Immature natural killer cell (primary cell): ENCODE data around the gene TNNC2. TPM values are rescaled to one million over a fixed set of nuclear protein-coding genes. Genes with fewer than 3 reads are reported as not detected.

ENCODE experiments used
- DNase-seq, 3 donors: peaks; one replicate each; pipeline ENCODE4 v3.0.0; 2022; ENCODE audit warnings: mixed read lengths in 1 of 3
- H3K27ac Mint-ChIP-seq, 6 donors: one replicate each; pipeline ENCODE4 v1.8.0; 2020; ENCODE audit warnings: mixed read lengths in 6 of 6, mild to moderate bottlenecking in 5 of 6, inconsistent platforms in 4 of 6, moderate library complexity in 3 of 6
- H3K27me3 Mint-ChIP-seq, 3 donors: one replicate each; pipeline ENCODE4 v1.8.0; 2020 to 2021; ENCODE audit warnings: low read depth in 3 of 3, mild to moderate bottlenecking in 3 of 3, mixed read lengths in 3 of 3, moderate library complexity in 3 of 3, inconsistent platforms in 1 of 3
- H3K36me3 Mint-ChIP-seq, 3 donors: one replicate each; pipeline ENCODE4 v1.8.0; 2020; ENCODE audit warnings: mixed read lengths in 3 of 3, inconsistent platforms in 2 of 3, mild to moderate bottlenecking in 2 of 3
- H3K4me1 Mint-ChIP-seq, 2 donors: one replicate each; pipeline ENCODE4 v1.8.0; 2020; ENCODE audit warnings: inconsistent platforms in 2 of 2, mild to moderate bottlenecking in 2 of 2, mixed read lengths in 2 of 2, moderate library complexity in 1 of 2
- H3K4me3 Mint-ChIP-seq, 5 donors: one replicate each; pipeline ENCODE4 v1.8.0; 2020; ENCODE audit warnings: mild to moderate bottlenecking in 5 of 5, mixed read lengths in 5 of 5, inconsistent platforms in 3 of 5, moderate library complexity in 3 of 5
- H3K9me3 Mint-ChIP-seq, 6 donors: one replicate each; pipeline ENCODE4 v1.8.0; 2020; ENCODE audit warnings: mild to moderate bottlenecking in 6 of 6, mixed read lengths in 6 of 6, inconsistent platforms in 4 of 6, moderate library complexity in 3 of 6
- polyA plus RNA-seq, 3 donors: library from polyadenylated mRNA; unstranded; fragments of 300-500 nt; fragmentation: Illumina TruSeq; gene quantifications; one replicate each; pipeline ENCODE4 v1.2.3, GENCODE V29; 2021

The TNNC2 gene
- polyA plus RNA-seq, 3 donors from 2014 or later: 0.77 TPM; not detected in 2

DNA sequence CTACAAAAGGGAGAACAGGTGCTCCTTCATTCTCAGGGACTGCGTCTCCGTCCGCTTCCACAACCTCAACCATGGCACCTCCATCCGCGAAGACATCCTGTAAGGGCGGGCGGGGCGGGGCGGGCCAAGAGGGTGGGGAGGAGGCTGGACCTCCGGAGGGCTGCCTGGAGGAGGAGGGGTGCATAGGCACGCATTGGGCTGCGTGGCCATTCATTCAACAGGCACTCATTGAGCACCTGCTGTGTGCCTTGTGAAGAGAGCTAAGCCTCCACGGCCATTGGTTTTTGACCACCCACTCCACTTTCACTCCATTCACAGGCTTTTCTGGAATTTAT, 30.7 kb upstream of the TNNC2 start:
- Mint-ChIP-seq H3K27ac (peak overlapping the region; percentile 95 to 99 (median 98)), H3K4me3 (peak overlapping the region; percentile 94 to 97 (median 96)), H3K9me3 (no peaks in the 10 kb centered on the region), H3K27me3 (peaks cover 0 to 9% (median 4%) of the 10 kb centered on the region in 3 donors), H3K4me1 (peaks cover 48 to 67% of the 10 kb centered on the region in 2 donors), H3K36me3 (peaks cover 0 to 9% (median 3%) of the 10 kb centered on the region in 3 donors)
- no peak for DNase-seq

DNA sequence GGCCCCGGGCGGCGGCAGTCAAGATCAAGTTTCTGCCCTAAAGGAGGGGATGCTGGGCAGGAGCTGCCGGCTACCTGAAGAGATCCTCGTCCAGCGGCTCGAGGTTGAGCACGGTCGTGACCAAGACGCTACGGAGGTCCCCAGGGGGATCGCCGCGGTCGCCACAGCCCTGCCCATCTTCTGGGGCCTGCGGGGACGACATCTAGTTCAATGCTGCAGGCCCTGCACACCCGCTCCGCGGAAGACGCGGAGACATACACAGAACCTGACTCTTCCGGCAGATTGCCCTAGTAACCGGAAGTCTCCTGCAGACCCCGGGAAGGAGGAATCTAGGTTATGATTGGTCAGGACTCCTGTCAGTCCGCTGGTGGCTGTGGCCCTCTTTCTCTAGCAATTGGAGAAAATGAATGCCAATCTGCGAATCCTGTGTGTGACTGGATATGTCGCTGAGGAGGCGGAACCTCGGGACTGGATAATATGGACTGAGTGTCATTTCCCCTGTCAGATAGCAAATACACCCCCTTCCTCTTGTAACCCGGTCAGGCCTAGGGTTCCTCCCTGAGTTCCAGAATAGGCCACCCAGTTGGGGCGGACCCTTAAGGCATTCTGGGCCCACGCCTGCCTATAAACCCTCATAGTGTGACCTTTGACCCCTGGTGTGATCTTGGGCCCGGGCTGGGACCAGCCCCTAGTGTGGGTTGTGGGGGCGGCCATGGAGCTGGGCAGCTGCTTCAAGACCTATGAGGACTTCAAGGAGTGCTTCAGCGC, 30.2 kb upstream of the TNNC2 start, which contains the start of the genes ACOT8 and ZSWIM3:
TSS of gene ACOT8 (minus strand) at position 279 of the 768 bp plus-strand sequence. CDS start at position 202, 77 bp downstream.
TSS of gene ZSWIM3 (plus strand) at position 501 of the 768 bp plus-strand sequence. CDS start at position 713, 212 bp downstream.
- peaks cover 0 to 9% (median 4%) of the 10 kb centered on the region in 3 donors for H3K27me3 Mint-ChIP-seq
- DNase-seq: peak; percentile 99
- H3K4me1 Mint-ChIP-seq: peaks cover 48 to 67% of the 10 kb centered on the region in 2 donors
- peak within 1 kb of the TSS; percentile 95 to 99 (median 98) for H3K27ac Mint-ChIP-seq
- no peaks in the 10 kb centered on the region for H3K9me3 Mint-ChIP-seq
- peak within 1 kb of the TSS; percentile 94 to 97 (median 96) for H3K4me3 Mint-ChIP-seq
- peaks cover 0 to 12% (median 5%) of the 10 kb centered on the region in 3 donors for H3K36me3 Mint-ChIP-seq

DNA sequence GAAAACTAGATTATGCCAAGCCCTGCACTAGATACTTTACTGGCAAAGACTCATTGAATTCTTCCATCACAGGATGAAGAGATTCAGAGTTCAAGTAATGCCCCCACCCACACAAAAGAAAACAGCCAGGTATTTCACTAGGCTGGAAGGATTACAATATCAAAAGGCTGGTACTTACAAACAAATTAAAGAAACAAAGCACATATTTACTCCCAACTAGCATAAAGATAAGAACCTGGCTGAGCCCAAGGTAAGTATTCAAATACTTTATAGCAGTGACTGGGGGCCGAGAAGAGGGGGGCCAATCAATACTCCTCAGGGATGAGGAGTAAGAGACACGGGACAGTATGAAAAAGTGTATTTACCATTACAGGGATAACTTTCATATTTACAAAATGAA, 26.4 kb upstream of the TNNC2 start:
- Mint-ChIP-seq H3K9me3 (no peaks in the 10 kb centered on the region), H3K4me3 (no peak overlapping the region), H3K4me1 (peaks cover 43 to 57% of the 10 kb centered on the region in 2 donors), H3K27me3 (peaks cover 0 to 9% (median 4%) of the 10 kb centered on the region in 3 donors), H3K27ac (no peak overlapping the region), H3K36me3 (peaks cover 7 to 27% (median 12%) of the 10 kb centered on the region in 3 donors)
- no peak for DNase-seq

DNA sequence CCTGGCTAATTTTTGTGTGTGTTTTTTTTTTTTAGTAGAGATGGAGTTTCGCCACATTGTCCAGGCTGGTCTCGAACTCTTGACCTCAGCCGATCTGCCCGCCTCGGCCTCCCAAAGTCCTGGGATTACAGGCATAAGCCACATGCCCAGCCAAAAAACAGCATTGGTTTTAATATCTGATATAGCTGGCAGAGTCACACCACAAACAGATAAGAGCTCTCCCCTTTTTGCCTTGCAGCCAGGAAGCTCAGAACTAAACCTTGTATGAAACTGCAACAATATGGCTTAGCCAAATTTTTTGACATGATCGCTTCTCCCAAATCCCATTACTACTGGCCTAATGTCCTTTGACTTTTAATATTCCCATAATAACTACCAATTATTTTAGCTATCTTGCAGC, 25.2 kb upstream of the TNNC2 start:
- Mint-ChIP-seq H3K27me3 (peaks cover 0 to 4% (median 0%) of the 10 kb centered on the region in 3 donors), H3K9me3 (no peaks in the 10 kb centered on the region), H3K36me3 (peaks cover 7 to 32% (median 12%) of the 10 kb centered on the region in 3 donors), H3K4me1 (peaks cover 31 to 46% of the 10 kb centered on the region in 2 donors), H3K4me3 (no peak overlapping the region), H3K27ac (peak overlapping the region in 1 of 6 donors; percentile 34)
- DNase-seq: no peak

DNA sequence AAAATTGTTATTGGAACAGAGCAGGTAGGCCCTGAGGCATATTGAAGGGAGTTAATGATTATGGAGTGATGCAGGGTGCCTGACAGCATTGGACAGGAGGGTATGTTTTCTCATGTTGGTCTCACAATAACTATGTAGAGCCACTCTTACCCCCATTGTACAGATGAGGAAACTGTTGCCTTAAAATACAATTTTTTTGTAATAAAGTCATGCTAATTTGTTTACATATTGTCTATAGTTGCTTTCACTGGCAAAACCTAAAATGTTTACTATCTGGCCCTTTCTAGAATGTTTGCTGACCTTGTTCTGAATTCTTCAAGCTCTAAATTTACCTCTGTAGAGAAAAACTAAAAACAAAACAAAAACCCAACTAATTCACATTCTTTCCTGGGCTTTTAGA, 24.4 kb upstream of the TNNC2 start:
- Mint-ChIP-seq H3K36me3 (peaks cover 8 to 33% (median 12%) of the 10 kb centered on the region in 3 donors), H3K4me3 (no peak overlapping the region)
- DNase-seq: no peak

DNA sequence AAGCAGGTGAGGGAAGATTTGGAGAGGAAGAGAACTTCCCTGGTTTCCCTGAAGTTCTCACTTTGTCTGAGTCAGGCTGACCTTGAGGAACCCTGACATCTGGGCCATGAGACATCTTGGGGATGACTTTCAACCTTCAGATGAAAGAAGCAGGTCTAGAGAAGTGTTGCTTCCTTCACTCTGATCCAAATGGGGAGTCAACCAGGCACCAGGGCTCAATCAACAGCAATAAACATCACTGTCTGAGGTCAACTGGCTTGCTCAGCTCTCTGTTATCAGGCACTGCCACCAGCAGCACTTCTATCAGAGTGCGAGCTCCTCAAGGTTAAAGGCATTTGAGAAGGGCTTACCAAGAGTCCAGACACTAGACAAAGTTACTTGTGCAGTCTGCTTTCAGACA, 23.8 kb upstream of the TNNC2 start:
- H3K4me3 Mint-ChIP-seq: no peak overlapping the region
- H3K36me3 Mint-ChIP-seq: peaks cover 10 to 38% (median 12%) of the 10 kb centered on the region in 3 donors
- H3K27ac Mint-ChIP-seq: no peak overlapping the region
- no peak for DNase-seq
- peaks cover 18 to 32% of the 10 kb centered on the region in 2 donors for H3K4me1 Mint-ChIP-seq
- no peaks in the 10 kb centered on the region for H3K9me3 Mint-ChIP-seq
- peaks cover 0 to 2% (median 0%) of the 10 kb centered on the region in 3 donors for H3K27me3 Mint-ChIP-seq

More for the DNA sequence above, 24.4 kb upstream of the TNNC2 start:
- Mint-ChIP-seq H3K9me3 (no peaks in the 10 kb centered on the region), H3K4me1 (peaks cover 24 to 37% of the 10 kb centered on the region in 2 donors), H3K27ac (no peak overlapping the region), H3K27me3 (peaks cover 0 to 2% (median 0%) of the 10 kb centered on the region in 3 donors)

GRCh38 chr20:45850238-45850637, 23.1 kb upstream of the TNNC2 start:
- Mint-ChIP-seq H3K4me3 (no peak overlapping the region), H3K9me3 (no peaks in the 10 kb centered on the region), H3K27me3 (peaks cover 0 to 2% (median 0%) of the 10 kb centered on the region in 3 donors)

GRCh38 chr20:45848969-45849582, 22.0 kb upstream of the TNNC2 start:
- Mint-ChIP-seq H3K27me3 (peaks cover 0 to 1% (median 0%) of the 10 kb centered on the region in 3 donors), H3K9me3 (no peaks in the 10 kb centered on the region), H3K4me3 (no peak overlapping the region), H3K27ac (peak overlapping the region in 1 of 6 donors; percentile 28), H3K36me3 (peaks cover 10 to 48% (median 16%) of the 10 kb centered on the region in 3 donors), H3K4me1 (peaks cover 5 to 16% of the 10 kb centered on the region in 2 donors)
- DNase-seq: no peak

More at GRCh38 chr20:45850238-45850637, 23.1 kb upstream of the TNNC2 start:
- H3K36me3 Mint-ChIP-seq: peaks cover 10 to 42% (median 12%) of the 10 kb centered on the region in 3 donors
- H3K4me1 Mint-ChIP-seq: peaks cover 13 to 26% of the 10 kb centered on the region in 2 donors
- DNase-seq: no peak
- no peak overlapping the region for H3K27ac Mint-ChIP-seq

GRCh38 chr20:45848421-45848820, 21.3 kb upstream of the TNNC2 start:
- H3K4me1 Mint-ChIP-seq: peaks cover 3 to 10% of the 10 kb centered on the region in 2 donors
- DNase-seq: no peak
- H3K9me3 Mint-ChIP-seq: no peaks in the 10 kb centered on the region
- H3K27me3 Mint-ChIP-seq: peaks cover 0 to 1% (median 0%) of the 10 kb centered on the region in 3 donors
- H3K4me3 Mint-ChIP-seq: no peak overlapping the region
- no peak overlapping the region for H3K27ac Mint-ChIP-seq
- peaks cover 10 to 45% (median 16%) of the 10 kb centered on the region in 3 donors for H3K36me3 Mint-ChIP-seq

DNA sequence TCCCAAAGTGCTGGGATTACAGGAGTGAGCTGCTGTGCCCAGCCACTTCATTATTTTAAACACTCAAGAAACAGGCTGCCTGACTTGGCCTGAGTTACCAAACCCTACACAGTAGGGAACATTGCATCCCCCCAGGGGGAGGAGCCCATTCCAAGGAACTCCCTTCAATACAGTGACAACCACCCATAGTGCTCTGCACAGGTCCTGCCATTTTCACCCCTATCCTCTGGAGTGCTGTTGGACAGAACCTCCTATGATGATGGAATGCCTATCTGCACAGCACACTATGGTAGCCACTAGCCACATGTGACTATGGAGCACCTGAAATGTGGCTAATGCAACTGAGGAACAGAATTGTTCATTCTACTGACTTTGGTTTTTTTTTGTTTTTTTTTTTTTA, 18.3 kb upstream of the TNNC2 start:
- peaks cover 0 to 1% (median 0%) of the 10 kb centered on the region in 3 donors for H3K27me3 Mint-ChIP-seq
- H3K4me3 Mint-ChIP-seq: no peak overlapping the region
- no peak overlapping the region for H3K27ac Mint-ChIP-seq
- H3K36me3 Mint-ChIP-seq: peaks cover 10 to 47% (median 11%) of the 10 kb centered on the region in 3 donors
- no peak for DNase-seq
- peaks cover 16% of the 10 kb centered on the region in 2 donors for H3K4me1 Mint-ChIP-seq
- H3K9me3 Mint-ChIP-seq: no peaks in the 10 kb centered on the region

DNA sequence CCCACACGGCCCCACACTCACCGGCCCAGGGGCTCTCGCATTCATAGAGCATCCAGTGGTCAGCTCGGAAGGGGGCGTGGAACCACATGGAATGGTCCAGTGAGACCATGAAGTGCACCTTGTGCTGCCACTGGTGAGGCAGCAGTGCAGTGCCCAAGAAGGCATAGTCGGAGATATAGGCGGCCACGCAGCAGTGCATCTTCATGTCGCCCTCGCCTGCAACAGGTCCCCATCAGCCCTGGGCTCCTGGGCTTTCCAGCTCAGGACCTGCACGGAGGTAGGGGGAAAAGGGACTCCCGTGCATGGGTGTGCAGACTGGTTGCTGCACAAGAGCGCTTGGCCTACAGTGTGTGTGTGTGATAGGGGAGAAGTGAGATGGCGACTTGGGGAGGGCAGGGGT, 16.4 kb upstream of the TNNC2 start:
- Mint-ChIP-seq H3K4me3 (no peak overlapping the region), H3K9me3 (no peaks in the 10 kb centered on the region), H3K27ac (peak overlapping the region in 2 of 6 donors; percentile 22 to 65), H3K36me3 (peaks cover 3 to 31% (median 7%) of the 10 kb centered on the region in 3 donors), H3K27me3 (peaks cover 0 to 1% (median 0%) of the 10 kb centered on the region in 3 donors), H3K4me1 (peaks cover 12 to 14% of the 10 kb centered on the region in 2 donors)
- no peak for DNase-seq

- peak overlapping the region in 1 of 5 donors; percentile 19 for H3K4me3 Mint-ChIP-seq
- H3K9me3 Mint-ChIP-seq: no peaks in the 10 kb centered on the region
Measured at GRCh38 chr20:45842169-45842812, 15.2 kb upstream of the TNNC2 start.

GRCh38 chr20:45841407-45842129, 14.5 kb upstream of the TNNC2 start:
- Mint-ChIP-seq H3K36me3 (peaks cover 3 to 26% (median 7%) of the 10 kb centered on the region in 3 donors), H3K27me3 (no peaks in the 10 kb centered on the region), H3K27ac (peak overlapping the region in 4 of 6 donors; percentile 13 to 86 (median 53))

More at GRCh38 chr20:45842169-45842812, 15.2 kb upstream of the TNNC2 start:
- peaks cover 12 to 14% of the 10 kb centered on the region in 2 donors for H3K4me1 Mint-ChIP-seq
- peak; percentile 11 to 14 (median 12) for DNase-seq
- H3K36me3 Mint-ChIP-seq: peaks cover 3 to 27% (median 7%) of the 10 kb centered on the region in 3 donors
- H3K27ac Mint-ChIP-seq: peak overlapping the region; percentile 13 to 86 (median 68)
- no peaks in the 10 kb centered on the region for H3K27me3 Mint-ChIP-seq

More at GRCh38 chr20:45841407-45842129, 14.5 kb upstream of the TNNC2 start:
- no peaks in the 10 kb centered on the region for H3K9me3 Mint-ChIP-seq
- DNase-seq: no peak
- H3K4me3 Mint-ChIP-seq: no peak overlapping the region
- H3K4me1 Mint-ChIP-seq: peaks cover 12 to 14% of the 10 kb centered on the region in 2 donors
